Right lobe of liver (tissue), 6 donors: ENCODE results near the gene HDAC7. TPM values are rescaled to one million over a fixed set of nuclear protein-coding genes. Genes with fewer than 3 reads are reported as not detected.

ENCODE experiments used
- ATAC-seq, 4 donors: fragments of 200-7000 bp; cut with Tn5 transposase; one replicate each; pipeline ENCODE4 v1.9.1; 2020; ENCODE audit warnings: mild to moderate bottlenecking in 4 of 4, moderate library complexity in 4 of 4
- DNase-seq, 3 donors: peaks; one replicate each; pipeline ENCODE4 v3.0.0-alpha.2; 2020
- H3K27ac ChIP-seq, 3 donors: fragments of 200-600 bp; one replicate each; pipeline ENCODE4 v1.8.0; 2022
- H3K27me3 ChIP-seq, 2 donors: fragments of 200-600 bp; one replicate each; pipeline ENCODE4 v1.8.0; 2022
- H3K36me3 ChIP-seq, 4 donors: fragments of 200-600 bp; sonication (generic) in 1 of 4; one replicate each; pipeline versions ENCODE4 v1.5.1 to v1.8.0; 2017 to 2022; ENCODE audit warnings: control low read depth in 1 of 4
- H3K4me1 ChIP-seq, 4 donors: fragments of 200-600 bp; sonication (generic) in 1 of 4; one replicate each; pipeline versions ENCODE4 v1.5.1 to v1.8.0; 2017 to 2022; ENCODE audit warnings: control low read depth in 1 of 4
- H3K4me3 ChIP-seq, 3 donors: fragments of 200-600 bp; one replicate each; pipeline ENCODE4 v1.8.0; 2022
- H3K9me3 ChIP-seq, 4 donors: fragments of 200-600 bp; sonication (generic) in 1 of 4; one replicate each; pipeline versions ENCODE4 v1.5.1 to v1.8.0; 2017 to 2022; ENCODE audit warnings: control low read depth in 1 of 4
- POLR2A ChIP-seq: fragments of 450-650 bp; IDR thresholded peaks from one replicate; pipeline ENCODE4 v1.6.1; 2017; ENCODE audit warnings: antibody characterized with exemption, mild to moderate bottlenecking
- WGBS: methylation state at CpG from one replicate; pipeline ENCODE4 v1.1.6; 2018; ENCODE audit warnings: low coverage, low lambda C conversion rate; ENCODE audit not compliant: insufficient coverage; ENCODE audit errors: missing lambda C conversion rate; 5-methylcytosine and 5-hydroxymethylcytosine counted together
- intact Hi-C, 2 donors: fragments of 100-400 bp; cut with DNase I; formaldehyde crosslinking; loops; one replicate each; pipeline versions ENCODE4 v1.11.2 to v1.14.1; 2022
- total RNA-seq, 6 experiments: library from RNA; depleted of rRNA in 2 of 6; stranded (reverse); fragments of >200 nt in 2 of 6; fragmentation: NEBNext Ultra II Directional in 3 of 6; extraction: Animal tissue kit (Norgen Biotek cat#: 25700) in 3 of 6; gene quantifications; one replicate each; pipeline versions ENCODE4 v1.1.0 to v1.2.4, GENCODE V29; 2016 to 2023
- TF ChIP-seq, protein P1 (sequence below), 4 donors: fragments of 200-600 bp in 3 of 4; fragments of 450-650 bp in 1 of 4; IDR thresholded peaks; one replicate each; pipeline versions ENCODE4 v1.5.1 to v1.8.0; 2016 to 2022; ENCODE audit warnings: antibody characterized with exemption in 4 of 4, mild to moderate bottlenecking in 2 of 4
- donor health status: DM: no; HTN: yes; CAD: no.
- donor health status: DM: no; HTN: no; CAD: no.
- donor health status: DM: no; HTN: no; CAD: no.
- donor health status: DM: no; HTN: yes; CAD: no.
- donor health status: DM: no; HTN: yes; CAD: no.

The HDAC7 gene
- total RNA-seq, 6 experiments from 2014 or later = 6.6 to 18.8 (median 8.4) TPM

DNA sequence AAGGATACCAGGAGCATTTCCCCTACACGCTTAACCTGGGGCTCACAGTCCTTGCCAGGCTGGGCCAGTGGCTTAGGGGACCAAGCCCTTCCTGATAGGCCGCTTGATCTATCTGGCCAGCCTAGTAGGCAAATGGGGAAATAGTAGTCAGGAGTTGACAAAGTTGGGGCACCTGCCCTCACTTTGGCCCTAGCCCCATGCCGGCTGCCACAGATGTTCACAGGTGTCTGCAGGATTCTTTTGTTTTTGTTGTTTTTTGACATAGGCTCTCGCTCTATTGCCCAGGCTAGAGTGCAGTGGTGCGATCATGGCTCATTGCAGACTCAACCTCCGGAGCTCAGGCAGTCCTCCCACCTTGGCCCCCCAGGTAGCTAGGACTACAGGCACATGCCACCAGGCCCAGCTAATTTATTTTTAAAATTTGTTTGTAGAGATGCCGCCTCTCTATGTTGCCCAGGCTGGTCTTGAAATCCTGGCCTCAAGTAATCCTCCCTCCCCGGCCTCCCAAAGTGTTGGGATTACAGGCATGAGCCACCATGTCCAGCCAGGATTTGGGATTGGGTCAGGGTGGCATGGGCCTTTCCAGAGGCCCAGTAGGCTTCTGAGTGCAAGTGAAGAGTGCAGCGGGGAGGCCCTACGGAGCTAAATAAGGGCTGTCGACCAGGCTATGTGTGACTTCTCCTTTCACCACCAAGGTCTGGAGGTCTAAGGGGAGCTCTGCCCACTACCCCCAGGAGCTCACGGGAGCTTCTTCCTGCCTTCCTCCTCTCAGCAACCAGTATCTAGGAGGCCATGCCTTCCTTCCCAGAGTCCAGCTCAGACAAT lies 15.5 kb upstream of the HDAC7 start:
- no peaks in the 10 kb centered on the region for H3K36me3 ChIP-seq
- ATAC-seq (no peak), DNase-seq (no peak)
- no peaks in the 10 kb centered on the region for H3K4me1 ChIP-seq
- intact Hi-C loops = loop anchor here in 1 of 2 donors (5.0 kb wide), 1 partner anchor 38 kb away; no protein-coding TSS in a partner anchor
- TF ChIP-seq, protein P1, sequence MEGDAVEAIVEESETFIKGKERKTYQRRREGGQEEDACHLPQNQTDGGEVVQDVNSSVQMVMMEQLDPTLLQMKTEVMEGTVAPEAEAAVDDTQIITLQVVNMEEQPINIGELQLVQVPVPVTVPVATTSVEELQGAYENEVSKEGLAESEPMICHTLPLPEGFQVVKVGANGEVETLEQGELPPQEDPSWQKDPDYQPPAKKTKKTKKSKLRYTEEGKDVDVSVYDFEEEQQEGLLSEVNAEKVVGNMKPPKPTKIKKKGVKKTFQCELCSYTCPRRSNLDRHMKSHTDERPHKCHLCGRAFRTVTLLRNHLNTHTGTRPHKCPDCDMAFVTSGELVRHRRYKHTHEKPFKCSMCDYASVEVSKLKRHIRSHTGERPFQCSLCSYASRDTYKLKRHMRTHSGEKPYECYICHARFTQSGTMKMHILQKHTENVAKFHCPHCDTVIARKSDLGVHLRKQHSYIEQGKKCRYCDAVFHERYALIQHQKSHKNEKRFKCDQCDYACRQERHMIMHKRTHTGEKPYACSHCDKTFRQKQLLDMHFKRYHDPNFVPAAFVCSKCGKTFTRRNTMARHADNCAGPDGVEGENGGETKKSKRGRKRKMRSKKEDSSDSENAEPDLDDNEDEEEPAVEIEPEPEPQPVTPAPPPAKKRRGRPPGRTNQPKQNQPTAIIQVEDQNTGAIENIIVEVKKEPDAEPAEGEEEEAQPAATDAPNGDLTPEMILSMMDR (IDR thresholded peaks at IDR 0.05) = no peak
- no peak for TF ChIP-seq POLR2A
- no peak overlapping the region for H3K27ac ChIP-seq
- H3K9me3 ChIP-seq = no peaks in the 10 kb centered on the region
- 80% methylated on average over 1 of the region's 12 CpGs for WGBS
- no peak overlapping the region for H3K4me3 ChIP-seq
- no peaks in the 10 kb centered on the region for H3K27me3 ChIP-seq

DNA sequence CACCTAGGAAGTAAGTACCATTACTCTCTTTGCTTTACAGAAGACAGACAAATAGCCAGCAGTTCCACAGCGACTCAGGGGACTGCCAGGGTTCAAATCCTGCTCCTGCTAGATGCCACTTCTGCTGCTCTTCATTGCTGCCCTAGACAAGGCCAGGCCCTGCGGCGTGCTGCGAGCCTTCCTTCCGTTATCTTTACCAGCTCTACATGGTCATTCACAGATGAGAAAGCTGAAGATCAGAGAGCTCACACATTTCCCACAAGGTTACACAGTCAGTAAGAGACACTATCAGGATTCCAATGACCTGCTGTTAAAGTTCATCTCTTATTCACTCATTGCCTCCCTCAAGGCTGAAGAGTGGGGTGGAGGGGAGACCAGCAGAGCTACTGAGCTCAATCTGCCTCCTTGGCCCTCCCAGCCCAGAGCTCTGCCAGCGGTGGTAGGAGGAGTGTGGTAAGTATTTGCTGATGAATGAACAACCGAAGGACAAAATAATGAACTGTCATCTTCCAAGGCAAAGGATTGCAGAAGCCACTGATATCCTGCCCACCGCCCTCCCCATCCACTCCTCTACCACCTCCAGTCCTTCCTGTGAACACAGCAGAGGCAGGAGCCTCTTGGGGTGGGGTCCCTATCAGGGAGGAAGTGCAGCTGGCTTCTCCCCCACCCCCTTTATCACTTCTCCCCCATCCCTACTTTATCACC lies 14.6 kb upstream of the HDAC7 start:
- no peak overlapping the region for H3K27ac ChIP-seq
- DNase-seq (no peak), ATAC-seq (no peak)
- no peaks in the 10 kb centered on the region for H3K4me1 ChIP-seq
- no peaks in the 10 kb centered on the region for H3K9me3 ChIP-seq
- intact Hi-C loops = no loop called here
- H3K4me3 ChIP-seq = no peak overlapping the region
- WGBS = 60% methylated on average over 2 of the region's 8 CpGs
- TF ChIP-seq POLR2A = no peak
- TF ChIP-seq, protein P1 (IDR thresholded peaks at IDR 0.05) = no peak
- no peaks in the 10 kb centered on the region for H3K27me3 ChIP-seq
- H3K36me3 ChIP-seq = no peaks in the 10 kb centered on the region

DNA sequence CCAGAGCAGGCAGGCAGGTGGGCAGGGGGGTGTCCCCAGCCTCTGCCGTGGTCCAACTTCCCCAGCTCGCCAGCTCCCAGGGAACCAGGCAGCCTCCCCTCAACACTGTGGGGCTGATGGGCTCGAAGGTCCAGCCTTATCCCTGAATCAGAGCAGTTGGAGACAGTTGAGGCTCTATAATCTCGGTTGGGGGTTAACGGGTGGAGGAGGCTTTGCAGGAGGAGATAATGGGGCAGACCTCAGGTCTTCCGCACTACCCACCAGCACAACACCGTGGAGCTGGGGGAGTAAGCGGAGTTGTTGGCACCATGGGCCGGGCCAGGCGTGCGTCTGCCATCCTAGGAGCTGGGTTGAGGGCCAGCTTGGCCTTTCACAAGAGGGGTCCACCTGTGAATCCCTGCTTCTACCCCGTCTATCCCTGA lies 13.9 kb upstream of the HDAC7 start:
- no peak overlapping the region for H3K4me3 ChIP-seq
- H3K27me3 ChIP-seq = no peaks in the 10 kb centered on the region
- no peaks in the 10 kb centered on the region for H3K9me3 ChIP-seq
- DNase-seq = no peak
- no peaks in the 10 kb centered on the region for H3K4me1 ChIP-seq
- H3K36me3 ChIP-seq = no peaks in the 10 kb centered on the region
- intact Hi-C loops = no loop called here
- no peak for ATAC-seq
- no peak overlapping the region for H3K27ac ChIP-seq
- TF ChIP-seq POLR2A = no peak
- TF ChIP-seq, protein P1 (IDR thresholded peaks at IDR 0.05) = no peak
- 87% methylated on average over 7 of the region's 12 CpGs for WGBS

DNA sequence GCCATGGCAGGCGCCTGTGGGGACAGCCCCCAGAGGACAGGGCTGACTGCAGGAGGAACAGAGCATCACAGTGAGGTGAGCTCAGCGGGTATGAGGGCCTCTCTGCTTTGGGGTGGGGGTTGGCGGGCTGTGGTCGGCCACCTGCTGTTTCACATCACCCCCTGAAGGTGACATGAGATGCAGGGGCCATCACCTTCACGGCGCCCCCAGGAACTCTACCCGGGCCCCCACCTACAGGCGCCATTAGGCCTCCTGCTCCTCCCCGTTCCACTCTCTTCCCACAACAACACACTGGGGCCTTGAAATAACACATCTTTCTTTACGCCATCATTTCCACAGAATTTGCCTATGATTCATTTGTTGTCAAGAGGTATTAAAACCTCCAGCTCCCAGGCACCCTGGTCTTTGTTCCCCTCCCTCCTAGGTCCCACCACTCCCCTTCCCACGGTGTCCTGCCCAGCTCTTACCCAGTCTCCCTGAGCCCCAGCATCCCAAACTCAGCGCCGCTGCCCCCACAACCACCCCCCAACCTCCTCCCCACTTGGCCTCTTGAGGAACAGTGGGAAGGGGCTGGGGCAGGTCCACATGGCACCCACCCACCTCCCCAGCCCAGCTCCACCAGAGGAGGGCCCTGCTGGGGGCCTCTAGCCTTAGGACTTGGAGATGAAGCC lies 12.7 kb upstream of the HDAC7 start:
- 96% methylated on average over 3 of the region's 13 CpGs for WGBS
- Histone ChIP-seq H3K27me3 (no peaks in the 10 kb centered on the region), H3K36me3 (no peaks in the 10 kb centered on the region), H3K4me1 (no peaks in the 10 kb centered on the region), H3K4me3 (no peak overlapping the region), H3K9me3 (no peaks in the 10 kb centered on the region), H3K27ac (no peak overlapping the region)
- ATAC-seq (no peak), DNase-seq (no peak)
- intact Hi-C loops = no loop called here
- TF ChIP-seq POLR2A = no peak
- TF ChIP-seq, protein P1 (IDR thresholded peaks at IDR 0.05) = no peak
